SKM-1 (cell line): Measurements from ENCODE around the gene SAP130.

Source experiments
- DNase-seq: peaks from one replicate; lab custom pipeline; 2025; ENCODE audit not compliant: unreplicated experiment; lab: John Stamatoyannopoulos, UW

Gene SAP130

DNA sequence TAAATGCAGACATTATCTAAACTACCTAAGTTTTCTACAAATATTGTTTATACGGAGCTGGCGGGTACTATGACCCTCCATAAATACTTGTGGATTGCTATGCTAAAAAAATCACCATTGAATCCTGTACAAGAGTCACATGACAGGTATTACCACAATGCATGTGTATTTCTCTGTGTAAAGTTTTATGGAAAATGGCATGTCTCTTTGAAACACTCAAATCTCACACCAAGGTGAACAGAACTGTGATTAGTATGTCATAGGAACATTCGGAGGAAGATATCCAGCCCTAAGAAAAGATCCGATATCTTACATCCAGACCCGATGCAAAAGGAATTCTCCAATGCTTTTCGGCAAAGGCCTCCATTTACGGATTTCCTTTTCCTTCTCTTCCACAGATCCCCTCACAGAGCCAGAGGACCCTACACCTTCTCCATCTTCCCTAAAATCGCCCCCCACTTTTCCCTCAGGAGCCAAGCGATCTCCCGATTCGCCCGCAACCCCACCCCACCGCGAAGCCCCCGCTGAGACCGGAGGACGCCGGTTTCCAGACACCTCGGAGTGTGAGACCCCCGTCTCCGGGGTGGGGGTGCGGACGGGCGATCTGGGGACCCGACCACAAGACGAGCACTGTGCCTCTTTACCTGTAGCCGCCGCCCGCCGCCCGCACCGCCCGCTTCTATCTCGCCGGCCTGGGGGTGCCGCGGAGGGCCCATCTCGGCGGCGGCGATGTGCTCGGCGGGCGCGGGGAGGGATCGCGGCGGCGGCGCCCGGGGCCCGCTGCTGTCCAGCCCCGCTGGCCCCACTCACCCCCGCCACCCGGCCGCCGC lies 1.2 kb downstream of the SAP130 start:
- no peak for DNase-seq

GRCh38 chr2:128024816-128025215 lies 3.0 kb downstream of the SAP130 start:
- DNase-seq: no peak

DNA sequence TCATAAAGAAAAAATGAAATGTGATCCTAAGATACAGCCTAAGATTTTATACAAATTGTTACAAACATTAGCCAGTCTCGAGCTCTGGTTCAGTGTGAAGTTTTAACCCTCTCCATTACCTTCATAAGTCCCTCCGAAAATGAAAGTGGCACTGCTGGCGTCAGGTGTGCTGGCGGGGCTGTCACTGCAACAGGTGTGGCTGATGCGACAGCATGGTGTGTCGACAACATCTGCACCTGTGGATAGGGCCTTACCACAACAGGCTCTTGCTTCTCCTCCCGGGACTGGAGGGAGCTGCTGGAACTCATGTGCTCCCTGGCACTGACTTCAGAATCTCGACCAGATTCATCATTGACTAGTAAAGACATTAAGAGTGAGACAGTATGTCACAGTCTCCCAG lies 10.3 kb downstream of the SAP130 start:
- DNase-seq: no peak

DNA sequence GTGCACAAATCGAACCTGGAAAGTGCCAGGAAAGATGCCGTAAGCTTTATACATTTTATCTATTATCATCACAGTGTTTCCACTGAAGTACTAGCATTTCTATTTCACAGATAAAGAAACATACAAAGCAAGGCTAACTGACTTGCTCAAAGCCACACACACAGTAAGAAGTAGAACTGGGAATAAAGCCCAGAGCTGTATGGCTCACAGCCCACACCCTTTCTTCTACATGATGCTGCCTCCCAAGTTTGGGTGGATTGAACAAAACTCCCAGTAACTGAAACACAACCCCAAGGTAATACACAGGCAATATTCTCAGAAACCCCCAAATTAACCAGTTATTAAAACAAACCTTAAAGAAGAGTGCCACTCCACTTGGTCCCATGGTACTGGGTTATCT lies 11.2 kb downstream of the SAP130 start:
- DNase-seq: no peak

- DNase-seq: no peak
These were observed 15.2 kb downstream of the SAP130 start for GRCh38 chr2:128012698-128013097.

GRCh38 chr2:128008074-128008672 lies 19.7 kb downstream of the SAP130 start:
- no peak for DNase-seq

GRCh38 chr2:128004509-128004908 lies 23.4 kb downstream of the SAP130 start:
- no peak for DNase-seq

GRCh38 chr2:128003463-128003862 lies 24.4 kb downstream of the SAP130 start:
- no peak for DNase-seq

DNA sequence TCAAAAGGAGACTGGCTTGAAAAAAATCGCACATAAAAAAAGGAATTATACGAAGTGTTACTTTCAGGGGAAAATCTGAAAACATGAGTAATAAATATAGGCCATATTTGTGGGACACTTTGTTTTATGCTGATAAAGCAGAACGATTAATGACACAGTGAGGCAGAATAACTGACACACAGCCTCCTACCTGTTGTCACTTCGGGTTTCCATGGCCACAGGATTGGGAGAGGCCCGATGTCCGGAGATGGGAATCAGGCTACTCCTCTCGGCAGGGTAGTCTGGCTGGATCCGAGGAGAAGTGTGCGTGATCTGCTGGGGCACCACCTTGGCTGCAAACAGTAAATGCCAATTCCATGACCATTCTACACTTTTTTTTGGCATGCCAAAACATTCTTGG lies 31.7 kb downstream of the SAP130 start:
- no peak for DNase-seq

DNA sequence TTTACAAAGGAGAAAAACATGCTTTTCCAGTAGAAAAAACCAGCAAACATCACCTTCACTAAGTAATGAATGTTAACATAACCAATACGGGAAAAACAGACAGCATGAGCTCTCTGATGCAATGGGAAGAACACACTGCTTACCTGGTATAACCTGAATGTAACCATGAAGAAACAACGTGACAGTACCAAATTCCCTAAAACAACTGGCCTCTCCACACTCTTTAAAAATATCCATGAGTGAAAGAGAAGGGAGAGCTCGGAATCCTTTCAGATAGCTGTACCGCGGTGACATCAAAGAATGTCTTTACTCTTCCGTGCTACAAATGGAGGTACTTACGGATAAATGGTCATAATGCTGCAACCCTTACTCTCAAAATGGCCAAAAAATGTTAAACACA lies 32.1 kb downstream of the SAP130 start:
- no peak for DNase-seq

DNA sequence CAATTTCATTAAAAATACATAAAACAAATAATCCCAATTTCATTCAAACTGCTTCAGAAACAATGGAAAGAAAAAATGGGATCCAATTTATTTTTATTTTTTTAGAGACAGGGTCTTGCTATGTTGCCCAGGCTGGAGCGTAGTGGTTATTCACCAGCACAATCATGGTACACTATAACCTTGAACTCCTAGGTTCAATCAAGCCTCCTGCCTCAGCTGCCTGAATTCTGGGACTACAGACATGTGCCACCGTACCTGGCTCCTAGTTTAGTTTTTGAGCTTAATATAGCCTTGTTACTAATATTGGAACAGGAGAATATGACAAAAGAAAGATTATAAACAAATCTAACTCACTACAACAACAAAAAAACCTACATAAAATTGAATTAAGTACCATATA lies 34.2 kb downstream of the SAP130 start:
- no peak for DNase-seq

DNA sequence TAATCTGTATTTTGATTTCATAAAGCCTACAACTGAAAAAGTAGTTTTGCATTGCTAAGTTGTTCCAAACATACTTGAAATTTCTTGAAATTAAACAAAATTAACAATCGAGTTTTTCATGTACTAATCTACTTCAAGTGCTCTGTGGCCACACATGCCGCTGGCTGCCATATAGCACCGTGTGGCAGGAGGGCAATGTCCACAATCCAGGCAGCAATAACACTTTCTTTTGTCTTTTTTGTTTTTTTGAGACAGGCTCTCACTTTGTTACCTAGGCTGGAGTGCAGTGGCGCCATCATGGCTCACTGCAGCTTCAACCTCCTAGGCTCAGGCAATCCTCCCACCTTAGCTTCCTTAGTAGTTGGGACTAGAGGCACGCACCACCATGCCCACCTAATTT lies 36.1 kb downstream of the SAP130 start:
- DNase-seq: no peak

DNA sequence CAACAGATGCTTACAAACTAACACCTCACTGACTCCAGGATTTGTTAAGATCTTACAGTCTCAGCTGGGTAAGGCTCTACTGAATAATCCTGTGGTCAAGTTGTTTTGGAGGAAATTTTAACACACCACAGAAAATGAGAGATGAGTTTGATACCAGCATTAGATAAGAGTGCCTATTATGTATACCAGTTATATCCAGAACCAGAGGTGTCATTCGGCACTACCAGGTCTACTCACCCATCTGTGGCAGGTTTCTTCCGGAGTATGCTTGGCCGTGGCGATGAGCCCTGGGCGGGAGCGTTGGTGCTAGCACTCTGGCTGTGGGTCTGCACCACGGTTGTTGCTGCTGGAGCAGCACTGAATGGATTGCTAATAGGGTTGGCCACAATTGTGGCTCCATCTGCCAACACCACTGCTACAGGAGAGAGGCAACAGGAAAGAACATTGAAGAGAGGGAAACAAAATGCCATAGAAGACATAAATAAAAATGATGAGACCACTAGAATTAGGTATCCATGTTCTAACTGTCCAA lies 41.2 kb downstream of the SAP130 start:
- DNase-seq: no peak

DNA sequence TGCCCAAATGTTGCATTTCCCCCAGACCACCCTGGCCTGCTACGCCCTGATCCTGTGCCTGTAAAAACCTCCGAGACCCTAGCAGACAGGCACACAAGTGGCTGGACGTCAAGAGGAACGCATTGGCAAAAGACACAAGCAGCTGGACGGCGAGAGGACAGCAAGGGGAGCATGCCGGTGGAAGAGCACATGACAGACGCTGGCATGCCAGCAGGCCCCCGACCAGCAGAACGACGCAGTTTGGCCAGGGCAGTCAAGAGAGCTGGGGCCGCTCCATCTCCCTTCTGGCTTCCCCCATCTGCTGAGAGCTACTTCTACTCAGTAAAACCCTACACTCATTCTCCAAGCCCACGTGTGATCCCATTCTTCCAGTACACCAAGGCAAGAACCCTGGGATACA lies 42.1 kb downstream of the SAP130 start:
- no peak for DNase-seq

DNA sequence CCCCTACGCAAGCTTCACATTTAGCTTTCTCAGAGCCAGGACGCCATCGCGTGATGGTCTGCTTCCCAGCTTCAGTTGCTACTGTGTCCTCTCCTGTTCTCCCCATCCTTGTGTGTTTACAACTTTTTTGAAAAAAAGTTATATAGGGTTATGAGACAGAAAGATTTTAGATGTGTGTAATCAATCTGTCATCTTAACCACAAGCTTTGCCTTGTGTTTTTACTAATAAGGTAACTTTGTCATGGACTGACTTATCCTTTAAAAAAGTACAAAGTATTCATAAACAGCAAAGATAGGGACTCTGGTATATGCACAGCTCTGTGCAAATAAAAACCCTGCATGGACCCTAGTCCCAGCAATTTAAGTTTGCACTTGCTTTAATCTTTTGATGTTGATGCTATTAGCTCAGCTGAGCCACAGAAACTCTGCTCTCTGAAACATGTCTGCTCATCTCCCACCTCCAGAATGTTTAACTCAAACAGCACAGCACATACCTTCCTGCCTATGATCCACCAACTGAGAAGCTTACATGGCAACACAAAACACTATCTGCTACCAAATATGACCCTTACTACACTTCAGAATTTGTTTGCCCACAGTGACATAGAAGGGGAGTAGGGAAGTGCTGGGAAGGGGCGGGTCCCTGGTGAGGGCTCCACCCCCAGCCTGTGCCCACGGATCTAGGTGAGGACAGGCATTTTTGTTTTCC lies 42.7 kb downstream of the SAP130 start:
- no peak for DNase-seq

- DNase-seq: no peak
These were observed 43.3 kb downstream of the SAP130 start for GRCh38 chr2:127984551-127984950.

DNA sequence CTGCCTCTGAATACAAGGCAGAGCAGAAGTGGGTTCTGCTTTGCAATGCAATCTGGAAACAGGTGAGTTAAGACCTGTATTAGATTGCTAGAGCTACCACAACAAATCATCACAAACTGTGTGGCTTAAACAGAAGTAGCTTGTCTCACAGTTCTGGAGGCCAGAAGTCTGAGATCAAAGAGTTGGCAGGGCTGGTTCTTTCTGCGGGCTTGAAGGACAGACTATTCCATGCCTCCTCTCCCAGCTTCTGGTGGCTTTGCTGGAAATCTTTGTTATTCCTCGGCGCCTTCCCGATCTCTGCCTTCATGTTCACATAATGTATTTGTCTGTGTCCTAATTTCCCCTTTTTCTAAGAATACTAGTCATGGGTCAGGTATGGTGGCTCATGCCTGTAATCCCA lies 58.4 kb downstream of the SAP130 start:
- no peak for DNase-seq

GRCh38 chr2:127968610-127969339 lies 59.1 kb downstream of the SAP130 start:
- no peak for DNase-seq

DNA sequence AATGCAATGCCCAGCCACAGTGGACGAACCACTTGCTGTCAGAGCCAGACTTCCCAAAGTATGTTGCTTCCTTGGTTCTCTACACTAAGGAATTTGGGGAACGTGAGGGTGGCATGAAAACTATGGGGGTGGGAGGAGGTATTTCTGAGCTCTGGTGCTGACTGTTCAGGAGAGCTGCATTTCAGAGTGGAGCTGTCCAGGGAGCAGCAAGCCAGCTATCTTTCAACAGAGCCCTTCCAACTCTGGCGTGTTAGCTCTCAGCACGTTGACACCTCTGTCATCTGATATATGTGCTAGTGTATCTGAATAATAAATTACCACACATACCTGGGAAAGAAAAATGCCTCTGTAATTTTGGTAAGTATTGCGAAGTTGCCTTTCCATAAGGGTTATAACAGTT lies 66.1 kb downstream of the SAP130 start:
- no peak for DNase-seq

- no peak for DNase-seq
These were observed 70.6 kb downstream of the SAP130 start for GRCh38 chr2:127957240-127957639.

DNA sequence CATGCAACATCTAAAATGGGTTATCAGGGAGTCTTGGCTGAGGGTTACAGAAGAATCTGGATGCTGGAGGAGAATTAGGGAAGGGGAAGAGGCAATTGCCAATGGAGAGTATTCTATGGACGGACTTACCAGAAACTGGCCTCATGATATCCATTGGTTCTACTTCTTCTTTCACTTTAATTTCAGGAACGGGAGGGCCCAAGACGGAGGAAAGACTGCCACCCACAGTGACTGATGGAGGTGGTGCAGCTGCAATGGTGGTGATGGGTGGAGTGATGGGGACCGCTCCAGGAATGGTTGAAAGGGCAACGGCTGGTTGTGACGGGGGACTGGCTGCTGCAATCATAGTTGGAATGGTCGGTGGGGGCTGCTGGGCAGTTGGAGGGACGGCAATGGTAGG lies 73.0 kb downstream of the SAP130 start:
- DNase-seq: no peak
